ENCODE results near the gene KIF1B.

- TF ChIP-seq POLR2AphosphoS5 (IDR thresholded peaks at IDR 0.05; ENCODE audit: low read depth, low read length) (no peak), CTCF (IDR thresholded peaks at IDR 0.05) (no peak), REST (IDR thresholded peaks at IDR 0.05; ENCODE audit: insufficient read depth in 1 of 2, low read depth in 2 of 2, low read length in 1 of 2) (no peak), TCF7L2 (IDR thresholded peaks at IDR 0.05; ENCODE audit: low read depth, low read length) (no peak), SIN3A (IDR thresholded peaks at IDR 0.05; ENCODE audit: borderline replicate concordance, insufficient read depth, low read depth, low read length) (no peak)
These were observed 192.4 kb downstream of the KIF1B start for GRCh38 chr1:10402729-10403274.

Measured in Panc1 (cell line).